HepG2 (cell line): ENCODE measurements around the gene SMIM29. TPM values are rescaled to one million over a fixed set of nuclear protein-coding genes. Genes with fewer than 3 reads are reported as not detected.

Experiments used
- CREM ChIP-seq, 2 experiments: sonication (generic) in 1 of 2; formaldehyde crosslinking in 1 of 2; IDR thresholded peaks; 2 replicates each; pipeline versions ENCODE4 v1.4.0 to v1.6.1; 2016 to 2020; ENCODE audit warnings: antibody characterized with exemption in 1 of 2, mild to moderate bottlenecking in 1 of 2, missing genetic modification reagents in 1 of 2
- FOXK2 ChIP-seq: fragments of 450-650 bp; IDR thresholded peaks from 2 replicates; pipeline ENCODE4 v1.6.1; 2016
- GATAD2A ChIP-seq: IDR thresholded peaks from 2 replicates; pipeline ENCODE4 v1.6.1; 2016
- HMG20B ChIP-seq: conservative IDR thresholded peaks from 2 replicates; pipeline ENCODE4 v1.6.1; 2016; ENCODE audit warnings: missing genetic modification reagents, missing compliant biosample characterization
- IKZF5 ChIP-seq: IDR thresholded peaks from 2 replicates; pipeline ENCODE4 v1.6.1; 2018; ENCODE audit warnings: missing genetic modification reagents, mild to moderate bottlenecking, missing compliant biosample characterization
- KLF12 ChIP-seq: sonication (generic); formaldehyde crosslinking; IDR thresholded peaks from 2 replicates; pipeline ENCODE4 v1.4.0; 2020; ENCODE audit warnings: missing genetic modification reagents, borderline replicate concordance
- PITX1 ChIP-seq: sonication (generic); formaldehyde crosslinking; IDR thresholded peaks from 2 replicates; pipeline ENCODE4 v1.5.1; 2020; ENCODE audit warnings: mild to moderate bottlenecking, missing genetic modification reagents
- RAD21 ChIP-seq: fragments of 450-650 bp; formaldehyde crosslinking; IDR thresholded peaks from 2 replicates; pipeline ENCODE4 v1.5.0; 2020; ENCODE audit warnings: mild to moderate bottlenecking
- SAP130 ChIP-seq: IDR thresholded peaks from 2 replicates; pipeline ENCODE4 v1.6.1; 2016; ENCODE audit warnings: low read depth
- TBX2 ChIP-seq: sonication (generic); formaldehyde crosslinking; IDR thresholded peaks from 2 replicates; pipeline ENCODE4 v1.5.0; 2020; ENCODE audit warnings: missing genetic modification reagents, mild to moderate bottlenecking, borderline replicate concordance
- TGIF2 ChIP-seq: IDR thresholded peaks from 2 replicates; pipeline ENCODE4 v1.6.1; 2016; ENCODE audit warnings: control low read depth, missing compliant biosample characterization
- ZBTB38 ChIP-seq: sonication (generic); formaldehyde crosslinking; IDR thresholded peaks from 2 replicates; pipeline ENCODE4 v1.5.1; 2020; ENCODE audit warnings: mild to moderate bottlenecking, missing genetic modification reagents
- ZC3H13 ChIP-seq: sonication (generic); formaldehyde crosslinking; IDR thresholded peaks from 2 replicates; pipeline ENCODE4 v1.8.1; 2023; ENCODE audit warnings: mild to moderate bottlenecking, missing genetic modification reagents, moderate library complexity
- ZFY ChIP-seq: sonication (generic); formaldehyde crosslinking; IDR thresholded peaks from 2 replicates; pipeline ENCODE4 v1.4.0; 2020; ENCODE audit warnings: missing genetic modification reagents
- ZNF143 ChIP-seq: sonication (generic); formaldehyde crosslinking; IDR thresholded peaks from 2 replicates; pipeline ENCODE4 v1.4.0; 2020; ENCODE audit warnings: missing genetic modification reagents
- ZNF747 ChIP-seq: sonication (generic); formaldehyde crosslinking; IDR thresholded peaks from 2 replicates; pipeline ENCODE4 v1.8.1; 2023; ENCODE audit warnings: missing genetic modification reagents, mild to moderate bottlenecking, borderline replicate concordance
- ZNF772 ChIP-seq: sonication (generic); formaldehyde crosslinking; IDR thresholded peaks from 2 replicates; pipeline ENCODE4 v1.5.0; 2020; ENCODE audit warnings: mild to moderate bottlenecking, missing genetic modification reagents
- polyA plus RNA-seq, 8 experiments: library from polyadenylated mRNA; depleted of rRNA in 3 of 8; stranded (reverse) in 7 of 8; unstranded in 1 of 8; fragments of >200 nt; fragmentation: Illumina TruSeq in 4 of 8; extraction: Trizol in 4 of 8; gene quantifications; 2 replicates each; pipeline versions ENCODE4 v1.2.1 to v1.2.3, GENCODE V29; 2011 to 2016; ENCODE audit warnings: low read depth in 4 of 8, missing spikeins in 1 of 8, mixed read lengths in 1 of 8; ENCODE audit not compliant: insufficient read depth in 1 of 8
- total RNA-seq, 5 experiments: library from RNA; depleted of rRNA; stranded (reverse); fragments of >200 nt; fragmentation: Illumina TruSeq; extraction: Trizol; gene quantifications; 2 replicates each; pipeline ENCODE4 v1.2.3, GENCODE V29; 2016; ENCODE audit warnings: low read depth in 1 of 5
- TF ChIP-seq, protein P1 (sequence below): sonication (generic); formaldehyde crosslinking; IDR thresholded peaks from 2 replicates; pipeline ENCODE4 v1.4.0; 2020; ENCODE audit warnings: mild to moderate bottlenecking, missing genetic modification reagents
- TF ChIP-seq, protein P2 (sequence below): sonication (generic); formaldehyde crosslinking; IDR thresholded peaks from 2 replicates; pipeline ENCODE4 v1.5.0; 2020; ENCODE audit warnings: mild to moderate bottlenecking, missing genetic modification reagents, moderate library complexity

The SMIM29 gene
- total and polyA plus RNA-seq, 2 of the 13 experiments (the other 11 are each of a cell fraction or from before 2014, with no cell fraction given) = 8.8 to 15.3 TPM

GRCh38 chr6:34246563-34247391, 2.0 kb downstream of the SMIM29 start (continued):
- 0 out of 2 replicates have a peak, but pooled peaks have one; percentile 38 for TF ChIP-seq KLF12 (CRISPR knock-in tag)
- TF ChIP-seq ZBTB38 = 0 out of 2 replicates have a peak, but pooled peaks have one; percentile 31
- no peak for TF ChIP-seq CREM (IDR thresholded peaks at IDR 0.05)
- TF ChIP-seq CREM (CRISPR knock-in tag; IDR thresholded peaks at IDR 0.05) = no peak
- 0 out of 2 replicates have a peak, but pooled peaks have one; percentile 45 for TF ChIP-seq ZNF772 (CRISPR knock-in tag)
- TF ChIP-seq TGIF2 (CRISPR knock-in tag) = no peak
- TF ChIP-seq IKZF5 (CRISPR knock-in tag) = 0 out of 2 replicates have a peak, but pooled peaks have one; percentile 42
- peak; percentile 62 for TF ChIP-seq ZC3H13 (CRISPR knock-in tag)
- peak; percentile 79 for TF ChIP-seq RAD21 (CRISPR knock-in tag)
- 0 out of 2 replicates have a peak, but pooled peaks have one; percentile 26 for TF ChIP-seq TBX2
- 0 out of 2 replicates have a peak, but pooled peaks have one; percentile 27 for TF ChIP-seq GATAD2A (CRISPR knock-in tag)
- TF ChIP-seq, protein P1, sequence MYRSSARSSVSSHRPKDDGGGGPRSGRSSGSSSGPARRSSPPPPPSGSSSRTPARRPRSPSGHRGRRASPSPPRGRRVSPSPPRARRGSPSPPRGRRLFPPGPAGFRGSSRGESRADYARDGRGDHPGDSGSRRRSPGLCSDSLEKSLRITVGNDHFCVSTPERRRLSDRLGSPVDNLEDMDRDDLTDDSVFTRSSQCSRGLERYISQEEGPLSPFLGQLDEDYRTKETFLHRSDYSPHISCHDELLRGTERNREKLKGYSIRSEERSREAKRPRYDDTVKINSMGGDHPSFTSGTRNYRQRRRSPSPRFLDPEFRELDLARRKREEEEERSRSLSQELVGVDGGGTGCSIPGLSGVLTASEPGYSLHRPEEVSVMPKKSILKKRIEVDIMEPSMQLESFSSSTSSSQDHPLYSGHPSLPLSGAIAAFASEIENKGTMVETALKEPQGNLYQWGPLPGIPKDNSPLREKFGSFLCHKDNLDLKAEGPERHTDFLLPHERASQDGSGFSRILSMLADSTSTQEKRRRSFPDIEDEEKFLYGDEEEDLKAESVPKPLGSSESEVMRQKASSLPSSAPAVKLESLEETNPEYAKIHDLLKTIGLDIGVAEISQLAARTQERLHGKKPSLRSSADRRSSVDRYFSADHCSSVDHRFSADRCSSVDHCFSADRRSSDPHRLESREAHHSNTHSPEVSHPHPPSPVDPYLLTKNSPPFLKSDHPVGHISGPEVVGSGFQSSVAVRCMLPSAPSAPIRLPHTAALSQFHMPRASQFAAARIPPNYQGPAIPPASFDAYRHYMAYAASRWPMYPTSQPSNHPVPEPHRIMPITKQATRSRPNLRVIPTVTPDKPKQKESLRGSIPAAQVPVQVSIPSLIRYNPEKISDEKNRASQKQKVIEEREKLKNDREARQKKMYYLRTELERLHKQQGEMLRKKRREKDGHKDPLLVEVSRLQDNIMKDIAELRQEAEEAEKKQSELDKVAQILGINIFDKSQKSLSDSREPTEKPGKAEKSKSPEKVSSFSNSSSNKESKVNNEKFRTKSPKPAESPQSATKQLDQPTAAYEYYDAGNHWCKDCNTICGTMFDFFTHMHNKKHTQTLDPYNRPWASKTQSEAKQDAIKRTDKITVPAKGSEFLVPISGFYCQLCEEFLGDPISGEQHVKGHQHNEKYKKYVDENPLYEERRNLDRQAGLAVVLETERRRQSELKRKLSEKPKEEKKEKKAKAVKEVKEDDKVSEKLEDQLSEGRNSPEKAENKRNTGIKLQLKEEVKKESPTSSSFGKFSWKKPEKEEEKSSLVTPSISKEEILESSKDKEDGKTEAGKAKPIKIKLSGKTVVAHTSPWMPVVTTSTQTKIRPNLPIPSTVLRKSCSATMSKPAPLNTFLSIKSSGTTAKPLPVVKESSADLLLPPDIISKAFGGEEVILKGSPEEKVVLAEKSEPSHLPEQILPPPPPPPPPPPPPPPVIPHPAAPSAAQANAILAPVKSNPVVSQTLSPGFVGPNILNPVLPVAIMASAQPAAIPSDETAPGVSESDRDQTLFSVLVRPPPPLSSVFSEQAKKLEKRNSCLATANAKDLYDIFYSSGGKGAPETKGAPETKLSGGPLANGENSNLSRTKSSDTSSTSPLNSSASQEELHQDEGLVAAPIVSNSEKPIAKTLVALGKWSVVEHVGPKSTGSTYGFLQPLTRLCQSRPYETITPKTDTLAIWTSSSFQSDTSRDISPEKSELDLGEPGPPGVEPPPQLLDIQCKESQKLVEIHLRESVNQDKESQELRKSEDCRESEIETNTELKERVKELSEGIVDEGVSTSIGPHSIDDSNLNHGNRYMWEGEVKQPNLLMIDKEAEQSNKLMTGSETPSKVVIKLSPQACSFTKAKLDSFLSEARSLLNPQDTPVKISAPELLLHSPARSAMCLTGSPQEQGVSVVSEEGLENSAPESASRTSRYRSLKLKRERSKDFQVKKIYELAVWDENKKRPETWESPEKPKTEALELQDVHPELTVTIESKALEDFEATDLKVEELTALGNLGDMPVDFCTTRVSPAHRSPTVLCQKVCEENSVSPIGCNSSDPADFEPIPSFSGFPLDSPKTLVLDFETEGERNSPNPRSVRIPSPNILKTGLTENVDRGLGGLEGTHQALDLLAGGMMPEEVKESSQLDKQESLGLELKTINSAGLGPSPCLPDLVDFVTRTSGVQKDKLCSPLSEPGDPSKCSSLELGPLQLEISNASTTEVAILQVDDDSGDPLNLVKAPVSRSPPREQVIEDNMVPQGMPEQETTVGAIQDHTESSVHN (CRISPR knock-in tag) = 0 out of 2 replicates have a peak, but pooled peaks have one; percentile 42
- 0 out of 2 replicates have a peak, but pooled peaks have one; percentile 39 for TF ChIP-seq HMG20B (CRISPR knock-in tag)
- TF ChIP-seq, protein P2, sequence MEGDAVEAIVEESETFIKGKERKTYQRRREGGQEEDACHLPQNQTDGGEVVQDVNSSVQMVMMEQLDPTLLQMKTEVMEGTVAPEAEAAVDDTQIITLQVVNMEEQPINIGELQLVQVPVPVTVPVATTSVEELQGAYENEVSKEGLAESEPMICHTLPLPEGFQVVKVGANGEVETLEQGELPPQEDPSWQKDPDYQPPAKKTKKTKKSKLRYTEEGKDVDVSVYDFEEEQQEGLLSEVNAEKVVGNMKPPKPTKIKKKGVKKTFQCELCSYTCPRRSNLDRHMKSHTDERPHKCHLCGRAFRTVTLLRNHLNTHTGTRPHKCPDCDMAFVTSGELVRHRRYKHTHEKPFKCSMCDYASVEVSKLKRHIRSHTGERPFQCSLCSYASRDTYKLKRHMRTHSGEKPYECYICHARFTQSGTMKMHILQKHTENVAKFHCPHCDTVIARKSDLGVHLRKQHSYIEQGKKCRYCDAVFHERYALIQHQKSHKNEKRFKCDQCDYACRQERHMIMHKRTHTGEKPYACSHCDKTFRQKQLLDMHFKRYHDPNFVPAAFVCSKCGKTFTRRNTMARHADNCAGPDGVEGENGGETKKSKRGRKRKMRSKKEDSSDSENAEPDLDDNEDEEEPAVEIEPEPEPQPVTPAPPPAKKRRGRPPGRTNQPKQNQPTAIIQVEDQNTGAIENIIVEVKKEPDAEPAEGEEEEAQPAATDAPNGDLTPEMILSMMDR = peak; percentile 94
- TF ChIP-seq FOXK2 = no peak
- peak; percentile 38; the same call in 1 of the 2 replicates for TF ChIP-seq PITX1
- 0 out of 2 replicates have a peak, but pooled peaks have one; percentile 21 for TF ChIP-seq ZNF143 (CRISPR knock-in tag)
- peak; percentile 49; the same call in 1 of the 2 replicates for TF ChIP-seq SAP130 (CRISPR knock-in tag)
- no peak for TF ChIP-seq ZNF747 (CRISPR knock-in tag)
- no peak; the same call in 1 of the 2 replicates for TF ChIP-seq ZFY (CRISPR knock-in tag)
